Measurements from ENCODE around the gene RAB17.

GRCh38 chr2:237556773-237557632, 33.5 kb downstream of the RAB17 start:
- TF ChIP-seq REST (IDR thresholded peaks at IDR 0.05; ENCODE audit: insufficient read depth in 1 of 2, low read depth in 2 of 2, low read length in 2 of 2): no peak
- no peak for TF ChIP-seq POLR2AphosphoS5 (IDR thresholded peaks at IDR 0.05; ENCODE audit: low read depth, low read length)
